Embryonic facial prominence (tissue), 1 donor: Measurements from ENCODE around the gene MAPT.
"Not testable (repeated sequence)": the region's sequence is repeated elsewhere in the genome, so short reads cannot be mapped to it uniquely, and the experiment has no call there.

Experiments
- DNase-seq: peaks from one replicate; pipeline ENCODE4 v3.0.0-alpha.2; 2016; ENCODE audit errors: extremely low spot score

The MAPT gene

GRCh38 chr17:45953561-45953960 lies 59.2 kb downstream of the MAPT start:
- DNase-seq, result no peak

- DNase-seq, result no peak
Measured at GRCh38 chr17:45954914-45955313, 60.6 kb downstream of the MAPT start.

GRCh38 chr17:45955326-45955725 lies 61.0 kb downstream of the MAPT start:
- DNase-seq, result no peak

DNA sequence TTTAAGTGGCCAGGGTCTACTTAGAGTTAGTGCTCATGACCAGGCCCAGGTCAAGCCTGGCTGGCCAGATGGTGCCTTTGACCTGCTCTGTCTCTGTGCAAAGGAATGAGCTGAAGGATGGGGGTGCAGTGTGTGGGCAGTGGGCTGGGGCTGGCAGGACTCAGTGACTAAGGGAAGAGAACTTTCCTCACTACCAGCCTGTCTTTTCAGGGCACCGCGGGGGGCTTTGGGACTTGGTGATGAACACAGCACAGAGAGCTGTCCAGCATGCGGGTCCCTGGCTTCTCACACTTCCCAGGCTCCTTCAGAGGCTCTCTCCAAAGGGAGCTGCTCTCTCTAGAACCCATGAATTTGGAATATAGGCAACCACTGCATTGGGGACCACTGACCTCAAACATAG lies 61.7 kb downstream of the MAPT start:
- no peak for DNase-seq

DNA sequence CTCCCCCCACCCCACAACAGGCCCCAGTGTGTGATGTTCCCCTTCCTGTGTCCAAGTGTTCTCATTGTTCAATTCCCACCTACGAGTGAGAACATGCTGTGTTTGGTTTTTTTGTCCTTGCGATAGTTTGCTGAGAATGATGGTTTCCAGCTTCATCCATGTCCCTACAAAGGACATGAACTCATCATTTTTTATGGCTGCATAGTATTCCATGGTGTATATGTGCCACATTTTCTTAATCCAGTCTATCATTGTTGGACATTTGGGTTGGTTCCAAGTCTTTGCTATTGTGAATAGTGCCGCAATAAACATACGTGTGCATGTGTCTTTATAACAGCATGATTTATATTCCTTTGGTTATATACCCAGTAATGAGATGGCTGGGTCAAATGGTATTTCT lies 62.4 kb downstream of the MAPT start:
- not testable (repeated sequence) for DNase-seq

DNA sequence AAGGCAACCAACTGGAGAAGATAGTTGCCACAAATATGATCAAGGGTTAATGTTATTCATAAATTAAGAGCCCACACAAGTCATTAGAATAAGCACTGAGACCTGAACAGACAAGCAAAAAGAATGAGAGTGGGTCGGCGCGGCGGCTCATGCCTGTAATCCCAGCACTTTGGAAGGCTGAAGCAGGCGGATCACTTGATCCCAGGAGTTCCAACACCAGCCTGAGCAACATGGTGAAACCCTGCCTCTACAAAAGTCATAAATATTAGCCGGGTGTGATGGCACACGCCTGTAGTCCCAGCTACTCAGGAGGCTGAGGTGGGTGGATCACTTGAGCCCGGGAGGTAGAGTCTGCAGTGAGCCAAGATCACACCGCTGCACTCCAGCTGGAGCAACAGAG lies 64.0 kb downstream of the MAPT start:
- DNase-seq, result no peak

DNA sequence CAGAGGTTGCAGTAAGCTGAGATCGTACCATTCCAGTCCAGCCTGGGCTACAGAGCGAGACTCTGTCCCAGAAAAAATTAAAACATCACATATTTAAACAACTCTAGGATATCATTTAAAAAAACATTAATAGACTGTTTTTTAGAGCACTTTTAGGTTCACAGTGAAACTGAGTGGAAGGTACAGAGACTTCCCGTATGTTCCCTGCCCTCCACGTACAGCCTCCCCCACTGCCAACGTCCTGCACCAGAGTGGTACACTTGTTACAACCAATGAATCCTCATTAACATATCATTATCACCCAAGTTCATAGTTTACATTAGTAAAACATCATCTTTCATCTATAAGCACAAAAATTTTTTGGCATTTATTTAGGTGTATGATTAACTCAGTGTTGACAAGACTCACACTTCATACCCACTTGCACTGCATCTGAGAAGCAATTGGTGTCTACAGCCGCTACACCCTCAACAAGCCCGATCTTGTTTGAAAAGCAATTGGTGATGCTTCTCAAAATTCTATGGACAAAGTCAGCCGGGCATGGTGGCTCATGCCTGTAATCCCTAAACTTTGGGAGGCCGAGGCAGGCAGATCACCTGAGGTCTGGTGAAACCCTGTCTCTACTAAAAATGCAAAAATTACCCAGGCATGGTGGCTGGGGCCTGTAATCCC lies 64.8 kb downstream of the MAPT start:
- no peak for DNase-seq

DNA sequence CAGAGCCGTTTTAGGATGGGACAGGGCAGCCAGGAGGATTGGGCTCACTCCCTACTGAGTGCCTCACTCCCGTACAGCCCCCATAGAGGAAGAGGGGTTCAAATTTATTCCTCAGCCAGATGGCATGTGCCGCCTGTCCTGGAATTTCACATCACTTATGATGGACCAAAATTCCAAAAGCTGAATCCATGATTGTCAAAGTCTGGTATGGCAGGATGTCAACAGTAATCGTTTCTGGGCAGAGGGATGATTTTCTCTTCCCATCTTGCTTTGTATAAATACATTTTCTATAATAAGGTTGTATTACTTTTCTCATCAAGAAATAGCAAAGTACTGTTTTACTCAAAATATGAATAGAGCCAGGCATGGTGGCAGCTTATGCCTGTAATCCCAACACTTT lies 66.0 kb downstream of the MAPT start:
- DNase-seq, result no peak

GRCh38 chr17:45961206-45961605 lies 66.9 kb downstream of the MAPT start:
- DNase-seq, result no peak

GRCh38 chr17:45962221-45962972 lies 68.0 kb downstream of the MAPT start:
- DNase-seq, result no peak

DNA sequence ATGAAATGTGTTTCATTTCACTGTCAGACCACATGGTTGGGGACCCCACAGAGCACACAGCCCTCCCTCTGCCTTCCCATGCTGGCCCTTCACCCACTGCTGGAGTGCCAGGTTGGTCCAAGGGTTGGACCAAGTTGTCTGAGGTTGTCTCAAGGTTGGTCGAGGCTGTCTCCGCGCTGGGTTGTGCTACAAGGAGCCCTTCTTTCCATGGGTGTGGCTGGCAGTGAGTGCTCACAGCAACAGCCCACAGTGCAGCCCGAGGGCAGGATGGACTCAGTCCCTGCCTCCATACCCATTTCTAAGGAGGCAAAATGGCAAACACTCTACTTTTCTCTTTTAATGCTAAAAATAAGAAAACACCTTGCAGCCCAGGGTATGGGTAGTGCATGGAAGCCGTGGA lies 68.9 kb downstream of the MAPT start:
- no peak for DNase-seq

DNA sequence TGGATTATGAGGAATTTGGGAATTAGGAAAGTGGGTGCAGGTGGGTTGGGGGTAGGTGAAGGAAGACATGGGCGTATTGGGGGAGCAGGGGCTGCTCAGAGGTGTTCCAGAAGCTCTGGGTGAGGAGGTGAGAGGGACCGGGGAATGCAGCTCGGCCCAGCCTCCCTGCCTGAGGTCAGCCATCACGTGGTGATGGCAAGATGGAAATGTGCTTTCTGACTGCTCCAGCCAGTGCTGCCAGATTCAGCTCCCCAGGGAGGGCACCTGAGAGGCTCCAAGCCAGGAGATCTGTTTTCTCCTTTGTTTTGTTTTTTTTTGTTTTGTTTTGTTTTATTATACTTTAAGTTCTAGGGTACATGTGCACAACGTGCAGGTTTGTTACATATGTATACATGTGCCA lies 69.5 kb downstream of the MAPT start:
- DNase-seq, result no peak

GRCh38 chr17:45964634-45965033 lies 70.3 kb downstream of the MAPT start:
- DNase-seq, result no peak

GRCh38 chr17:45965812-45966211 lies 71.5 kb downstream of the MAPT start:
- DNase-seq, result no peak

DNA sequence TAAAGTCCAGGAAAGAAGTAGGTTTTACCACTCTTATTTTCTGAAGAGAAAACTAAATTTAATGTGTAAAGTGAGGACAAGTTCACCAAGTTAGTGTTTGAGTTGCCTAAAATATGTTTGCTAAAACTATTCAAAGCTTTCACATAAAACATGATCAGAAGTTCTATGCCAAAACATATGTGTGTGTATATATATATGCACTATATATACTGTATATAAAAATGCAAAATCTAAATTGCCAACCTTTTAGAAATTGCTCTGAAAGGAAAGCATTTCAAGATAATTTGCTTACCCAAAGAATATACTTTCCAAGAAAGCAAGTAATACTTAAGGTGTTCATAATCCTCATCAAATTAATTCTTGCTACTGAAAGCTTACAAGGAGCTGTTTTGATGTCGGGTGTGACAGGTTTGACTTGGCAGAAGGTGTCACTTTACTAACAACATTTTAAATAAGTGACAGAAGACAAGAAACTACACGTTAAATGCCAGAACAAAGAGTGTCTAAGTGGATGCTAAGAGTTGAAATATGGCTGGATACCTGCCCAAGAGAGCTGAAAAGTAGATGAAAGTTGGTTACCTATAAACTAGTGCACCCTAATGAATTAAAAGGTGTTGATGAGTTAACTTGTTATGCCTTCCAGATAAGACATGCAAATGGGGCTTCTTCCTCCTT lies 72.4 kb downstream of the MAPT start:
- no peak for DNase-seq

GRCh38 chr17:45967378-45967777 lies 73.0 kb downstream of the MAPT start:
- no peak for DNase-seq

GRCh38 chr17:45968732-45969131 lies 74.4 kb downstream of the MAPT start:
- no peak for DNase-seq

- no peak for DNase-seq
Measured at GRCh38 chr17:45969726-45970125, 75.4 kb downstream of the MAPT start.

GRCh38 chr17:45970659-45971058 lies 76.3 kb downstream of the MAPT start:
- no peak for DNase-seq

GRCh38 chr17:45971698-45972141 lies 77.4 kb downstream of the MAPT start:
- DNase-seq, result no peak

DNA sequence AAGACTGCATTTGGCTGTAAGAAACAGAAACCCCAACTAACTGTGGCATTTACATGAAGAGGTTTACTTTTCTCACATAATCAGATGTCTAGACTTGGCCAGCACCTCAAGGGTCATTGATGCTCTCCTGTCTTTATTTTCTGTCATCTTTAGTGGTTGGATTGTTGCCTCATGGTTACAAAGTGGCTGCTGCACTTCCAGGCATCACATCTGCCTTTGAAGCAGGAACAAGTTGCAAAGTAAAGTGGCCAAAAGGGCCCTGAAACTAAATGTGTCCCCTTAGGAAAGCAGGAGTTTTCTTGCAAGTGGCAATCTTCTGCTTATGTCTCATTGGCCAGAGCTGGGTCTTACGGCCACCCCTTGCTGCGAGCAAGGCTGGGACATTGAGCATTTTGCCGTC lies 78.2 kb downstream of the MAPT start:
- no peak for DNase-seq

DNA sequence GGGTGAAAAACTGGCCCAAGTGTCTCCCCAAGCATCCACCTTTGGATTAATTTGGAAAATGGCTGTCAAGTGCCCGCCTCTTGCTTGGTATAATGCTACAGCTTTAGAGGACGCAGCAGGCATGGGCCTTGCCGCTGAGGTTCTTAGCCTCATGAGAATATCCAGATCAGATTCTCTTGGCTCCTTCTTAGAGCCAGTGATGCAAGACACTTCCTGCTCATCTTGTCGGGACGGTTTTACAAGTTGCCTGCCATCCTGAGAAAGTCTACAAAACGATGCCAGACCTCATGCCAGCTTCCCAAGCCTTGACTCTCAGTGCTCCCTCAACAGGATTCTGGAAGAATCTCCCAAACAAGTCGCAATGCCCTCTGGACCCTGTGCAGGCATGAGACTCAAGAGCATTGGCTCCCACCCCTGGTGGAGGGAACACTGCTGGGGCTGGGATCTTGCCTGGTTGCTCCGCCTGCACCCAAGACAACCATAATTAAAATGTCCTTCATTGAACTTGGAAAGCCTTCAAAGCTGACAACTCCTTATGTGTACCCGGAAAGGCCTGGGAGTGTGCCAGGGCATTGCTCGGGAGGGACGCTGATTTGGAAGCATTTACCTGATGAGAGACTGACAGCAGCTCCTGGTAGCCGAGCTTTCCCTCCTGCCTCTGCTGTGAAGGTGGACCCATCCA lies 78.9 kb downstream of the MAPT start:
- DNase-seq, result no peak
